ENCODE data around the gene LTBR.

LTBR gene

DNA sequence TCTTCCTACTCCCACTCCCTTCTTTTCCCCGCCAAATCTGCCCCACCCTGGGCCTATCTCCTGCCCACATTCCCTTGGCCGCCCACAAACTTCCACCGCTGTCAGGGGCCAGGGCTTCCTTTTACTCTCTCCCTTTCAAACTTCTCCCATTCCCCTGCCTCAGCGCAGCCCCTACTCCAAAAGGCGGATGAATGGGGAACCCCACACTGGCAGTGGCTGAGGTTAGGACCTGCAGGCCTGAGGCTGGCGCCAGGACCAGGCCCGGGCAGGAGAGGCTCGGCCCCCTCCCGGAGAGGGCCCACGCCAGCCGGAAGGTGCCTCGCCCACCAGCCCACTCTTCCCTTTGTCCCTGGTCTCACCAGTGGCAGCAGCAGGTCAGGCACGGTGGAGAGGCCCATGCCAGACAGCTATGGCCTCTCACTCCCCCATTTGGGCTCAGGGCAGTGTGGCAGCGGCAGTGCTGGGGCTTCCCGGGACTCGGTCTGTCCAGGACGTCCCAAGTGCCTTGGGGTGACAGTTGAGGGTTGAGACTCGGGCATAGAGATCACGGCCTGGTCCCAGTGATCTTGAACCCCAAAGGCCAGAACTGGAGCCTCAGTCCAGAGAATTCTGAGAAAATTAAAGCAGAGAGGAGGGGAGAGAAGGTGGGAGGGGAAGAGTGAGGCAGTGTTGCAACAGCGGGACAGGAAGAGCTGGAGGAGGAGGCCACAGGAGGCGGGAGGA lies 42.4 kb upstream of the LTBR start, which contains the start of gene TNFRSF1A (continued):
- TF ChIP-seq FEZF1 (tag by site-specific recombination; IDR thresholded peaks at IDR 0.05) (no peak), ZNF350 (tag by site-specific recombination; IDR thresholded peaks at IDR 0.05) (no peak), ZNF837 (tag by site-specific recombination; IDR thresholded peaks at IDR 0.05) (no peak), ZNF843 (tag by site-specific recombination; IDR thresholded peaks at IDR 0.05) (peak; percentile 35), ZNF174 (tag by site-specific recombination; IDR thresholded peaks at IDR 0.05) (no peak), ZNF677 (tag by site-specific recombination; IDR thresholded peaks at IDR 0.05) (no peak), HOXA7 (CRISPR knock-in tag; IDR thresholded peaks at IDR 0.05; ENCODE audit: borderline replicate concordance) (no peak), ZNF792 (tag by site-specific recombination; IDR thresholded peaks at IDR 0.05) (no peak), ZFP41 (tag by site-specific recombination; IDR thresholded peaks at IDR 0.05; ENCODE audit: borderline replicate concordance) (no peak), ZNF549 (tag by site-specific recombination; IDR thresholded peaks at IDR 0.05) (no peak), ZNF555 (tag by site-specific recombination; conservative IDR thresholded peaks at IDR 0.05) (no peak), TCF7L2 (IDR thresholded peaks at IDR 0.05; ENCODE audit: borderline replicate concordance, low read depth, low read length) (no peak), ZFP3 (tag by site-specific recombination; IDR thresholded peaks at IDR 0.05; ENCODE audit: low read depth) (no peak), ZNF169 (tag by site-specific recombination; IDR thresholded peaks at IDR 0.05) (no peak), KLF9 (tag by site-specific recombination; IDR thresholded peaks at IDR 0.05; ENCODE audit: low read depth) (peak; percentile 35; the same call in 1 of the 2 replicates)
- TF ChIP-seq, protein P1, sequence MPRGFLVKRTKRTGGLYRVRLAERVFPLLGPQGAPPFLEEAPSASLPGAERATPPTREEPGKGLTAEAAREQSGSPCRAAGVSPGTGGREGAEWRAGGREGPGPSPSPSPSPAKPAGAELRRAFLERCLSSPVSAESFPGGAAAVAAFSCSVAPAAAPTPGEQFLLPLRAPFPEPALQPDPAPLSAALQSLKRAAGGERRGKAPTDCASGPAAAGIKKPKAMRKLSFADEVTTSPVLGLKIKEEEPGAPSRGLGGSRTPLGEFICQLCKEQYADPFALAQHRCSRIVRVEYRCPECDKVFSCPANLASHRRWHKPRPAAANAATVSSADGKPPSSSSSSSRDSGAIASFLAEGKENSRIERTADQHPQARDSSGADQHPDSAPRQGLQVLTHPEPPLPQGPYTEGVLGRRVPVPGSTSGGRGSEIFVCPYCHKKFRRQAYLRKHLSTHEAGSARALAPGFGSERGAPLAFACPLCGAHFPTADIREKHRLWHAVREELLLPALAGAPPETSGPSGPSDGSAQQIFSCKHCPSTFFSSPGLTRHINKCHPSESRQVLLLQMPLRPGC (tag by site-specific recombination; IDR thresholded peaks at IDR 0.05): no peak
- TF ChIP-seq, protein P2, sequence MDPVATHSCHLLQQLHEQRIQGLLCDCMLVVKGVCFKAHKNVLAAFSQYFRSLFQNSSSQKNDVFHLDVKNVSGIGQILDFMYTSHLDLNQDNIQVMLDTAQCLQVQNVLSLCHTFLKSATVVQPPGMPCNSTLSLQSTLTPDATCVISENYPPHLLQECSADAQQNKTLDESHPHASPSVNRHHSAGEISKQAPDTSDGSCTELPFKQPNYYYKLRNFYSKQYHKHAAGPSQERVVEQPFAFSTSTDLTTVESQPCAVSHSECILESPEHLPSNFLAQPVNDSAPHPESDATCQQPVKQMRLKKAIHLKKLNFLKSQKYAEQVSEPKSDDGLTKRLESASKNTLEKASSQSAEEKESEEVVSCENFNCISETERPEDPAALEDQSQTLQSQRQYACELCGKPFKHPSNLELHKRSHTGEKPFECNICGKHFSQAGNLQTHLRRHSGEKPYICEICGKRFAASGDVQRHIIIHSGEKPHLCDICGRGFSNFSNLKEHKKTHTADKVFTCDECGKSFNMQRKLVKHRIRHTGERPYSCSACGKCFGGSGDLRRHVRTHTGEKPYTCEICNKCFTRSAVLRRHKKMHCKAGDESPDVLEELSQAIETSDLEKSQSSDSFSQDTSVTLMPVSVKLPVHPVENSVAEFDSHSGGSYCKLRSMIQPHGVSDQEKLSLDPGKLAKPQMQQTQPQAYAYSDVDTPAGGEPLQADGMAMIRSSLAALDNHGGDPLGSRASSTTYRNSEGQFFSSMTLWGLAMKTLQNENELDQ (tag by site-specific recombination; IDR thresholded peaks at IDR 0.05; ENCODE audit: low read depth): no peak
- TF ChIP-seq, protein P3, sequence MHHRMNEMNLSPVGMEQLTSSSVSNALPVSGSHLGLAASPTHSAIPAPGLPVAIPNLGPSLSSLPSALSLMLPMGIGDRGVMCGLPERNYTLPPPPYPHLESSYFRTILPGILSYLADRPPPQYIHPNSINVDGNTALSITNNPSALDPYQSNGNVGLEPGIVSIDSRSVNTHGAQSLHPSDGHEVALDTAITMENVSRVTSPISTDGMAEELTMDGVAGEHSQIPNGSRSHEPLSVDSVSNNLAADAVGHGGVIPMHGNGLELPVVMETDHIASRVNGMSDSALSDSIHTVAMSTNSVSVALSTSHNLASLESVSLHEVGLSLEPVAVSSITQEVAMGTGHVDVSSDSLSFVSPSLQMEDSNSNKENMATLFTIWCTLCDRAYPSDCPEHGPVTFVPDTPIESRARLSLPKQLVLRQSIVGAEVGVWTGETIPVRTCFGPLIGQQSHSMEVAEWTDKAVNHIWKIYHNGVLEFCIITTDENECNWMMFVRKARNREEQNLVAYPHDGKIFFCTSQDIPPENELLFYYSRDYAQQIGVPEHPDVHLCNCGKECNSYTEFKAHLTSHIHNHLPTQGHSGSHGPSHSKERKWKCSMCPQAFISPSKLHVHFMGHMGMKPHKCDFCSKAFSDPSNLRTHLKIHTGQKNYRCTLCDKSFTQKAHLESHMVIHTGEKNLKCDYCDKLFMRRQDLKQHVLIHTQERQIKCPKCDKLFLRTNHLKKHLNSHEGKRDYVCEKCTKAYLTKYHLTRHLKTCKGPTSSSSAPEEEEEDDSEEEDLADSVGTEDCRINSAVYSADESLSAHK (tag by site-specific recombination; IDR thresholded peaks at IDR 0.05): no peak
- TF ChIP-seq, protein P4, sequence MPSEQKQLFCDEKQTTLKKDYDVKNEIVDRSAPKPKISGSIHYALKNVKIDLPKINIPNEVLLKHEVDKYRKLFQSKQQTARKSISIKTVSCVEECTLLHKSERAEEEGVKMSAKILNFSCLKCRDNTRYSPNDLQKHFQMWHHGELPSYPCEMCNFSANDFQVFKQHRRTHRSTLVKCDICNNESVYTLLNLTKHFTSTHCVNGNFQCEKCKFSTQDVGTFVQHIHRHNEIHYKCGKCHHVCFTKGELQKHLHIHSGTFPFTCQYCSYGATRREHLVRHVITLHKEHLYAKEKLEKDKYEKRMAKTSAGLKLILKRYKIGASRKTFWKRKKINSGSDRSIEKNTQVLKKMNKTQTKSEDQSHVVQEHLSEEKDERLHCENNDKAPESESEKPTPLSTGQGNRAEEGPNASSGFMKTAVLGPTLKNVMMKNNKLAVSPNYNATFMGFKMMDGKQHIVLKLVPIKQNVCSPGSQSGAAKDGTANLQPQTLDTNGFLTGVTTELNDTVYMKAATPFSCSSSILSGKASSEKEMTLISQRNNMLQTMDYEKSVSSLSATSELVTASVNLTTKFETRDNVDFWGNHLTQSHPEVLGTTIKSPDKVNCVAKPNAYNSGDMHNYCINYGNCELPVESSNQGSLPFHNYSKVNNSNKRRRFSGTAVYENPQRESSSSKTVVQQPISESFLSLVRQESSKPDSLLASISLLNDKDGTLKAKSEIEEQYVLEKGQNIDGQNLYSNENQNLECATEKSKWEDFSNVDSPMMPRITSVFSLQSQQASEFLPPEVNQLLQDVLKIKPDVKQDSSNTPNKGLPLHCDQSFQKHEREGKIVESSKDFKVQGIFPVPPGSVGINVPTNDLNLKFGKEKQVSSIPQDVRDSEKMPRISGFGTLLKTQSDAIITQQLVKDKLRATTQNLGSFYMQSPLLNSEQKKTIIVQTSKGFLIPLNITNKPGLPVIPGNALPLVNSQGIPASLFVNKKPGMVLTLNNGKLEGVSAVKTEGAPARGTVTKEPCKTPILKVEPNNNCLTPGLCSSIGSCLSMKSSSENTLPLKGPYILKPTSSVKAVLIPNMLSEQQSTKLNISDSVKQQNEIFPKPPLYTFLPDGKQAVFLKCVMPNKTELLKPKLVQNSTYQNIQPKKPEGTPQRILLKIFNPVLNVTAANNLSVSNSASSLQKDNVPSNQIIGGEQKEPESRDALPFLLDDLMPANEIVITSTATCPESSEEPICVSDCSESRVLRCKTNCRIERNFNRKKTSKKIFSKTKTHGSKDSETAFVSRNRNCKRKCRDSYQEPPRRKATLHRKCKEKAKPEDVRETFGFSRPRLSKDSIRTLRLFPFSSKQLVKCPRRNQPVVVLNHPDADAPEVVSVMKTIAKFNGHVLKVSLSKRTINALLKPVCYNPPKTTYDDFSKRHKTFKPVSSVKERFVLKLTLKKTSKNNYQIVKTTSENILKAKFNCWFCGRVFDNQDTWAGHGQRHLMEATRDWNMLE (tag by site-specific recombination; conservative IDR thresholded peaks at IDR 0.05; ENCODE audit: low read depth): no peak
- TF ChIP-seq, protein P5, sequence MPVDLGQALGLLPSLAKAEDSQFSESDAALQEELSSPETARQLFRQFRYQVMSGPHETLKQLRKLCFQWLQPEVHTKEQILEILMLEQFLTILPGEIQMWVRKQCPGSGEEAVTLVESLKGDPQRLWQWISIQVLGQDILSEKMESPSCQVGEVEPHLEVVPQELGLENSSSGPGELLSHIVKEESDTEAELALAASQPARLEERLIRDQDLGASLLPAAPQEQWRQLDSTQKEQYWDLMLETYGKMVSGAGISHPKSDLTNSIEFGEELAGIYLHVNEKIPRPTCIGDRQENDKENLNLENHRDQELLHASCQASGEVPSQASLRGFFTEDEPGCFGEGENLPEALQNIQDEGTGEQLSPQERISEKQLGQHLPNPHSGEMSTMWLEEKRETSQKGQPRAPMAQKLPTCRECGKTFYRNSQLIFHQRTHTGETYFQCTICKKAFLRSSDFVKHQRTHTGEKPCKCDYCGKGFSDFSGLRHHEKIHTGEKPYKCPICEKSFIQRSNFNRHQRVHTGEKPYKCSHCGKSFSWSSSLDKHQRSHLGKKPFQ (tag by site-specific recombination; IDR thresholded peaks at IDR 0.05): no peak; the same call in 1 of the 2 replicates
- TF ChIP-seq, protein P6, sequence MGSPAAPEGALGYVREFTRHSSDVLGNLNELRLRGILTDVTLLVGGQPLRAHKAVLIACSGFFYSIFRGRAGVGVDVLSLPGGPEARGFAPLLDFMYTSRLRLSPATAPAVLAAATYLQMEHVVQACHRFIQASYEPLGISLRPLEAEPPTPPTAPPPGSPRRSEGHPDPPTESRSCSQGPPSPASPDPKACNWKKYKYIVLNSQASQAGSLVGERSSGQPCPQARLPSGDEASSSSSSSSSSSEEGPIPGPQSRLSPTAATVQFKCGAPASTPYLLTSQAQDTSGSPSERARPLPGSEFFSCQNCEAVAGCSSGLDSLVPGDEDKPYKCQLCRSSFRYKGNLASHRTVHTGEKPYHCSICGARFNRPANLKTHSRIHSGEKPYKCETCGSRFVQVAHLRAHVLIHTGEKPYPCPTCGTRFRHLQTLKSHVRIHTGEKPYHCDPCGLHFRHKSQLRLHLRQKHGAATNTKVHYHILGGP (tag by site-specific recombination; IDR thresholded peaks at IDR 0.05): no peak
- TF ChIP-seq, protein P7, sequence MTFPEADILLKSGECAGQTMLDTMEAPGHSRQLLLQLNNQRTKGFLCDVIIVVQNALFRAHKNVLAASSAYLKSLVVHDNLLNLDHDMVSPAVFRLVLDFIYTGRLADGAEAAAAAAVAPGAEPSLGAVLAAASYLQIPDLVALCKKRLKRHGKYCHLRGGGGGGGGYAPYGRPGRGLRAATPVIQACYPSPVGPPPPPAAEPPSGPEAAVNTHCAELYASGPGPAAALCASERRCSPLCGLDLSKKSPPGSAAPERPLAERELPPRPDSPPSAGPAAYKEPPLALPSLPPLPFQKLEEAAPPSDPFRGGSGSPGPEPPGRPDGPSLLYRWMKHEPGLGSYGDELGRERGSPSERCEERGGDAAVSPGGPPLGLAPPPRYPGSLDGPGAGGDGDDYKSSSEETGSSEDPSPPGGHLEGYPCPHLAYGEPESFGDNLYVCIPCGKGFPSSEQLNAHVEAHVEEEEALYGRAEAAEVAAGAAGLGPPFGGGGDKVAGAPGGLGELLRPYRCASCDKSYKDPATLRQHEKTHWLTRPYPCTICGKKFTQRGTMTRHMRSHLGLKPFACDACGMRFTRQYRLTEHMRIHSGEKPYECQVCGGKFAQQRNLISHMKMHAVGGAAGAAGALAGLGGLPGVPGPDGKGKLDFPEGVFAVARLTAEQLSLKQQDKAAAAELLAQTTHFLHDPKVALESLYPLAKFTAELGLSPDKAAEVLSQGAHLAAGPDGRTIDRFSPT (tag by site-specific recombination; IDR thresholded peaks at IDR 0.05): peak; percentile 52
